HG03558 (cell line): Measurements from ENCODE around the gene ZNF385B.
"Not testable (repeated sequence)": the region's sequence is repeated elsewhere in the genome, so short reads cannot be mapped to it uniquely, and the experiment has no call there.

ENCODE experiments used
- ATAC-seq: cut with Tn5 transposase; IDR thresholded peaks from one replicate; pipeline ENCODE4 v1.9.1; 2021; ENCODE audit warnings: moderate number of reproducible peaks; ENCODE audit not compliant: unreplicated experiment; ENCODE audit errors: extremely low read depth

ZNF385B gene

GRCh38 chr2:179809606-179810005 is 51.8 kb downstream of the ZNF385B start:
- ATAC-seq: no peak

- ATAC-seq: no peak
Observed at GRCh38 chr2:179805001-179805400, 56.4 kb downstream of the ZNF385B start.

- no peak for ATAC-seq
Observed at GRCh38 chr2:179804206-179804605, 57.2 kb downstream of the ZNF385B start.

- no peak for ATAC-seq
Observed at GRCh38 chr2:179802051-179802882, 59.1 kb downstream of the ZNF385B start.

GRCh38 chr2:179800776-179801175 is 60.6 kb downstream of the ZNF385B start:
- no peak for ATAC-seq

GRCh38 chr2:179796213-179797007 is 65.0 kb downstream of the ZNF385B start:
- ATAC-seq: no peak

GRCh38 chr2:179793902-179794301 is 67.5 kb downstream of the ZNF385B start:
- no peak for ATAC-seq

GRCh38 chr2:179793238-179793637 is 68.2 kb downstream of the ZNF385B start:
- no peak for ATAC-seq

GRCh38 chr2:179790235-179791217 is 70.9 kb downstream of the ZNF385B start:
- ATAC-seq: no peak

GRCh38 chr2:179788104-179788503 is 73.3 kb downstream of the ZNF385B start:
- no peak for ATAC-seq

GRCh38 chr2:179787601-179788000 is 73.8 kb downstream of the ZNF385B start:
- ATAC-seq: no peak

- no peak for ATAC-seq
Observed at GRCh38 chr2:179785902-179786301, 75.5 kb downstream of the ZNF385B start.

- ATAC-seq: not testable (repeated sequence)
Observed at GRCh38 chr2:179782346-179782745, 79.1 kb downstream of the ZNF385B start.

GRCh38 chr2:179773986-179774385 is 87.4 kb downstream of the ZNF385B start:
- no peak for ATAC-seq

- ATAC-seq: no peak
Observed at GRCh38 chr2:179772346-179772745, 89.1 kb downstream of the ZNF385B start.

GRCh38 chr2:179771791-179772190 is 89.6 kb downstream of the ZNF385B start:
- ATAC-seq: no peak

- ATAC-seq: no peak
Observed at GRCh38 chr2:179770029-179770428, 91.4 kb downstream of the ZNF385B start.

GRCh38 chr2:179769323-179769722 is 92.1 kb downstream of the ZNF385B start:
- no peak for ATAC-seq

GRCh38 chr2:179768765-179769164 is 92.6 kb downstream of the ZNF385B start:
- no peak for ATAC-seq

- no peak for ATAC-seq
Observed at GRCh38 chr2:179765666-179766065, 95.7 kb downstream of the ZNF385B start.
